Prostate gland (tissue), 2 donors: ENCODE measurements around the gene TBC1D22B.

ENCODE experiments used
- POLR2A ChIP-seq: fragments of 450-650 bp; IDR thresholded peaks from one replicate; pipeline ENCODE4 v1.6.1; 2016; ENCODE audit warnings: antibody characterized with exemption, mild to moderate bottlenecking
- TF ChIP-seq, protein P1 (sequence below), 4 experiments: fragments of 200-600 bp in 2 of 4; fragments of 450-650 bp in 2 of 4; sonication (generic) in 2 of 4; IDR thresholded peaks; 1 replicate in 3 of 4; 2 replicates in 1 of 4; pipeline ENCODE4 v1.5.1; 2016 to 2019; ENCODE audit warnings: antibody characterized with exemption in 4 of 4, mild to moderate bottlenecking in 2 of 4, moderate library complexity in 2 of 4

DNA sequence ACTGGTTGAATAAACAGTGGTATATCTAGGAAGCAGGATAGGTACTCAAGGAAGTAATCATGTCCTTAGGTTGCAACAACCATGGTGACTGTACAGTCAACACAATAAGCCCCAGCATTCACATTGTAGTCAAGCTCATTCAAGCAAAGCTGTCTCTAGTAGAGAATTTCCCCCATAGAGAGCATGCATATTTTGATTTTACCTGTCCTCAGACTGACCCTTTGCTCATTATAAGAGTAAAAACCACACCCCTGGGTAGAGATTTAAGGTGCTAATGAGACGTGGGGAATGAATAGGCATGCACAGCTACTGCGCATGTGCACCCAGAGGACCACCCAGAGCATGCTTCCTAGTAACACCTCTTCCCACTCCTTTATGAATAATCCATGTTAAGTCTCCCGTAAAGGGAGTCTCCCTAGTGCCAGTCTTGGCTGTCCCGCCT is 90.1 kb downstream of the TBC1D22B start:
- TF ChIP-seq POLR2A, result no peak
- TF ChIP-seq, protein P1, sequence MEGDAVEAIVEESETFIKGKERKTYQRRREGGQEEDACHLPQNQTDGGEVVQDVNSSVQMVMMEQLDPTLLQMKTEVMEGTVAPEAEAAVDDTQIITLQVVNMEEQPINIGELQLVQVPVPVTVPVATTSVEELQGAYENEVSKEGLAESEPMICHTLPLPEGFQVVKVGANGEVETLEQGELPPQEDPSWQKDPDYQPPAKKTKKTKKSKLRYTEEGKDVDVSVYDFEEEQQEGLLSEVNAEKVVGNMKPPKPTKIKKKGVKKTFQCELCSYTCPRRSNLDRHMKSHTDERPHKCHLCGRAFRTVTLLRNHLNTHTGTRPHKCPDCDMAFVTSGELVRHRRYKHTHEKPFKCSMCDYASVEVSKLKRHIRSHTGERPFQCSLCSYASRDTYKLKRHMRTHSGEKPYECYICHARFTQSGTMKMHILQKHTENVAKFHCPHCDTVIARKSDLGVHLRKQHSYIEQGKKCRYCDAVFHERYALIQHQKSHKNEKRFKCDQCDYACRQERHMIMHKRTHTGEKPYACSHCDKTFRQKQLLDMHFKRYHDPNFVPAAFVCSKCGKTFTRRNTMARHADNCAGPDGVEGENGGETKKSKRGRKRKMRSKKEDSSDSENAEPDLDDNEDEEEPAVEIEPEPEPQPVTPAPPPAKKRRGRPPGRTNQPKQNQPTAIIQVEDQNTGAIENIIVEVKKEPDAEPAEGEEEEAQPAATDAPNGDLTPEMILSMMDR (IDR thresholded peaks at IDR 0.05), result no peak
